SK-N-SH (cell line): Measurements from ENCODE around the gene BTBD9.

Experiments
- CHD2 ChIP-seq: fragments of 150-350 bp; IDR thresholded peaks from 2 replicates; pipeline ENCODE4 v1.6.1; 2018; ENCODE audit warnings: low read length; ENCODE audit not compliant: partially characterized antibody
- CTCF ChIP-seq: fragments of 200-600 bp; sonication (generic); IDR thresholded peaks from 2 replicates; pipeline ENCODE4 v1.6.1; 2017; ENCODE audit warnings: antibody characterized with exemption, mild to moderate bottlenecking, moderate library complexity
- EP300 ChIP-seq, 2 experiments: IDR thresholded peaks; 2 replicates each; pipeline versions ENCODE4 v1.4.0 to v1.6.1; 2012; ENCODE audit warnings: borderline replicate concordance in 1 of 2, low read depth in 1 of 2, low read length in 1 of 2
- FOXM1 ChIP-seq: IDR thresholded peaks from 2 replicates; pipeline ENCODE4 v1.4.0; 2012; ENCODE audit warnings: low read depth, mild to moderate bottlenecking
- JUND ChIP-seq: IDR thresholded peaks from 2 replicates; pipeline ENCODE4 v1.4.0; 2012
- MXI1 ChIP-seq: IDR thresholded peaks from 2 replicates; pipeline ENCODE4 v1.6.1; 2012; ENCODE audit warnings: mild to moderate bottlenecking, low read depth, low read length, improper control_type of control experiment
- NFIC ChIP-seq: IDR thresholded peaks from 2 replicates; pipeline ENCODE4 v1.4.0; 2012; ENCODE audit warnings: borderline replicate concordance
- POLR2AphosphoS5 ChIP-seq: IDR thresholded peaks from 2 replicates; pipeline ENCODE4 v1.6.1; 2012; ENCODE audit warnings: low read depth, low read length
- REST ChIP-seq: IDR thresholded peaks from 2 replicates; pipeline ENCODE4 v1.6.1; 2012; ENCODE audit warnings: mild to moderate bottlenecking, low read depth, low read length, moderate library complexity
- SIN3A ChIP-seq: IDR thresholded peaks from 2 replicates; pipeline ENCODE4 v1.6.1; 2012; ENCODE audit warnings: low read depth, mild to moderate bottlenecking, low read length, moderate library complexity, borderline replicate concordance
- USF1 ChIP-seq: IDR thresholded peaks from 2 replicates; pipeline ENCODE4 v1.4.0; 2012; ENCODE audit warnings: low read depth, borderline replicate concordance
- USF2 ChIP-seq: fragments of 150-350 bp; IDR thresholded peaks from 2 replicates; pipeline ENCODE4 v1.6.1; 2017; ENCODE audit warnings: antibody characterized with exemption, low read length, low read depth, borderline replicate concordance

- TF ChIP-seq CTCF (no peak), JUND (no peak), POLR2AphosphoS5 (no peak), USF2 (no peak), USF1 (no peak), SIN3A (no peak), MXI1 (no peak), REST (no peak), FOXM1 (no peak), NFIC (no peak), EP300 (IDR thresholded peaks at IDR 0.05; ENCODE audit: borderline replicate concordance in 1 of 2, low read depth in 1 of 2, low read length in 1 of 2) (no peak), CHD2 (no peak)
Observed at GRCh38 chr6:38510205-38510604, 129.5 kb downstream of the BTBD9 start.
